GM18868 (cell line): ENCODE data around the gene EPS8L2.

Source experiments
- ATAC-seq: cut with Tn5 transposase; IDR thresholded peaks from one replicate; pipeline ENCODE4 v1.9.1; 2021; ENCODE audit warnings: mild to moderate bottlenecking, moderate library complexity; ENCODE audit not compliant: unreplicated experiment

Gene EPS8L2

GRCh38 chr11:748007-748359, 42.0 kb downstream of the EPS8L2 start:
- ATAC-seq, result no peak

GRCh38 chr11:749731-750130, 43.7 kb downstream of the EPS8L2 start:
- no peak for ATAC-seq

GRCh38 chr11:760236-760635, 54.2 kb downstream of the EPS8L2 start:
- ATAC-seq, result no peak

- no peak for ATAC-seq
These were observed 55.6 kb downstream of the EPS8L2 start for GRCh38 chr11:761526-762108.

- no peak for ATAC-seq
These were observed 56.5 kb downstream of the EPS8L2 start for GRCh38 chr11:762421-763072.

GRCh38 chr11:763073-763463, 57.0 kb downstream of the EPS8L2 start:
- no peak for ATAC-seq

GRCh38 chr11:763549-764321, 57.7 kb downstream of the EPS8L2 start:
- no peak for ATAC-seq

- ATAC-seq, result no peak
These were observed 58.4 kb downstream of the EPS8L2 start for GRCh38 chr11:764322-765024.

GRCh38 chr11:765025-765801, 59.2 kb downstream of the EPS8L2 start:
- ATAC-seq, result no peak

GRCh38 chr11:765802-766091, 59.7 kb downstream of the EPS8L2 start:
- ATAC-seq, result no peak

- no peak for ATAC-seq
These were observed 60.3 kb downstream of the EPS8L2 start for GRCh38 chr11:766106-766935.

- no peak for ATAC-seq
These were observed 60.8 kb downstream of the EPS8L2 start for GRCh38 chr11:766936-767210.

- no peak for ATAC-seq
These were observed 61.2 kb downstream of the EPS8L2 start for GRCh38 chr11:767238-767637.

- no peak for ATAC-seq
These were observed 64.0 kb downstream of the EPS8L2 start for GRCh38 chr11:769887-770641.

- no peak for ATAC-seq
These were observed 64.9 kb downstream of the EPS8L2 start for GRCh38 chr11:770642-771616.

GRCh38 chr11:771617-772204, 65.7 kb downstream of the EPS8L2 start:
- no peak for ATAC-seq

- ATAC-seq, result no peak
These were observed 66.7 kb downstream of the EPS8L2 start for GRCh38 chr11:772429-773390.
